Natural killer cell (primary cell): Measurements from ENCODE around the gene MAPK11. TPM values are rescaled to one million over a fixed set of nuclear protein-coding genes. Genes with fewer than 3 reads are reported as not detected.

Source experiments
- ATAC-seq, 3 donors: fragments of 150-1000 bp in 2 of 3; fragments of 200-7000 bp in 1 of 3; cut with Tn5 transposase; 1 replicate in 1 of 3; 2 replicates in 2 of 3; pipeline ENCODE4 v1.10.0; 2021; ENCODE audit warnings: mild to moderate bottlenecking in 2 of 3, moderate library complexity in 2 of 3
- DNase-seq, 2 donors: peaks; one replicate each; pipeline versions ENCODE4 v3.0.0 to v3.0.0-alpha.2; 2013 to 2021; ENCODE audit warnings: mixed read lengths in 1 of 2
- H3K27ac ChIP-seq: one replicate; pipeline ENCODE4 v1.5.1; 2013; ENCODE audit warnings: mild to moderate bottlenecking, low read length
- H3K27me3 ChIP-seq: one replicate; pipeline ENCODE4 v1.6.1; 2013; ENCODE audit warnings: low read length; ENCODE audit not compliant: control insufficient read depth, insufficient read depth
- H3K36me3 ChIP-seq: one replicate; pipeline ENCODE4 v1.6.1; 2013; ENCODE audit warnings: low read length; ENCODE audit not compliant: control insufficient read depth, insufficient read depth
- H3K4me1 ChIP-seq: one replicate; pipeline ENCODE4 v1.6.1; 2013; ENCODE audit warnings: low read length; ENCODE audit not compliant: control insufficient read depth, insufficient read depth
- H3K4me3 ChIP-seq: one replicate; pipeline ENCODE4 v1.5.1; 2013; ENCODE audit warnings: low read length
- H3K9me3 ChIP-seq: one replicate; pipeline ENCODE4 v1.6.1; 2013; ENCODE audit warnings: low read length; ENCODE audit not compliant: control insufficient read depth, insufficient read depth
- H3K27ac Mint-ChIP-seq, 2 donors: one replicate each; pipeline ENCODE4 v1.8.0; 2022; ENCODE audit warnings: mild to moderate bottlenecking in 2 of 2, mixed read lengths in 2 of 2, moderate library complexity in 1 of 2
- H3K27me3 Mint-ChIP-seq, 2 donors: one replicate each; pipeline ENCODE4 v1.8.0; 2022; ENCODE audit warnings: low read depth in 2 of 2, mixed read lengths in 2 of 2
- H3K36me3 Mint-ChIP-seq: one replicate; pipeline ENCODE4 v1.8.0; 2022; ENCODE audit warnings: mixed read lengths
- H3K4me1 Mint-ChIP-seq, 2 donors: one replicate each; pipeline ENCODE4 v1.8.0; 2022; ENCODE audit warnings: mixed read lengths in 2 of 2
- H3K4me3 Mint-ChIP-seq: one replicate; pipeline ENCODE4 v1.8.0; 2022; ENCODE audit warnings: mild to moderate bottlenecking, moderate library complexity, mixed read lengths
- H3K9me3 Mint-ChIP-seq, 2 donors: one replicate each; pipeline ENCODE4 v1.8.0; 2022; ENCODE audit warnings: mixed read lengths in 2 of 2
- CTCF ChIP-seq: fragments of 200-600 bp; IDR thresholded peaks from one replicate; pipeline ENCODE4 v1.8.0; 2022; ENCODE audit warnings: antibody characterized with exemption
- WGBS: methylation state at CpG from one replicate; pipeline ENCODE4 v1.1.7; 2013; ENCODE audit warnings: missing lambda C conversion rate; ENCODE audit not compliant: insufficient coverage; 5-methylcytosine and 5-hydroxymethylcytosine counted together
- intact Hi-C: fragments of 100-400 bp; cut with micrococcal nuclease; formaldehyde crosslinking; loops from one replicate; pipeline ENCODE4 v1.14.2; 2022
- total RNA-seq, 4 donors: library from RNA; stranded (reverse); fragments of 120-200 nt in 1 of 4; gene quantifications; one replicate each; pipeline versions ENCODE4 v1.2.3 to v1.2.4, GENCODE V29; 2013 to 2022

Gene MAPK11
- total RNA-seq, 3 donors from 2014 or later (not counting 1 experiment from before 2014, with no cell fraction given): 2.2 to 3.1 (median 2.2) TPM

- H3K27ac ChIP-seq: no peak overlapping the region
- Mint-ChIP-seq H3K36me3 (no peaks in the 10 kb centered on the region), H3K27me3 (peaks cover 6 to 7% of the 10 kb centered on the region in 2 donors), H3K4me1 (peaks cover 4 to 16% of the 10 kb centered on the region in 2 donors), H3K27ac (no peak overlapping the region), H3K9me3 (no peaks in the 10 kb centered on the region), H3K4me3 (no peak overlapping the region)
- H3K36me3 ChIP-seq: no peaks in the 10 kb centered on the region
- H3K4me1 ChIP-seq: peaks cover 33% of the 10 kb centered on the region
- under 1% methylated on average over 41 of the region's 45 CpGs for WGBS
- H3K9me3 ChIP-seq: no peaks in the 10 kb centered on the region
- ATAC-seq (peak in 2 of 3 donors; percentile 8 to 11), DNase-seq (peak in 1 of 2 donors; percentile 73)
- intact Hi-C loops: loop anchor here (5.0 to 10.0 kb wide), 2 partner anchors 71 to 223 kb away; partner anchors contain the start of gene PPP6R2
- H3K27me3 ChIP-seq: peaks cover 6% of the 10 kb centered on the region
- no peak overlapping the region for H3K4me3 ChIP-seq
- no peak for TF ChIP-seq CTCF
Observed at GRCh38 chr22:50271519-50271970, 1.4 kb upstream of the MAPK11 start.

GRCh38 chr22:50270666-50271394 is 650 bp upstream of the MAPK11 start:
- WGBS: under 1% methylated on average over 53 of the region's 53 CpGs
- no peak overlapping the region for H3K27ac Mint-ChIP-seq
- no peaks in the 10 kb centered on the region for H3K9me3 ChIP-seq
- peaks cover 6% of the 10 kb centered on the region for H3K27me3 ChIP-seq
- no peaks in the 10 kb centered on the region for H3K36me3 Mint-ChIP-seq
- H3K27me3 Mint-ChIP-seq: peaks cover 6 to 7% of the 10 kb centered on the region in 2 donors
- ATAC-seq (peak; percentile 75 to 81 (median 75)), DNase-seq (peak; percentile 72 to 84)
- H3K4me3 Mint-ChIP-seq: peak overlapping the region; percentile 77
- intact Hi-C loops: loop anchor here (5.0 to 10.0 kb wide), 2 partner anchors 71 to 224 kb away; partner anchors contain the start of gene PPP6R2
- H3K4me1 Mint-ChIP-seq: peaks cover 4 to 16% of the 10 kb centered on the region in 2 donors
- peaks cover 33% of the 10 kb centered on the region for H3K4me1 ChIP-seq
- H3K4me3 ChIP-seq: peak overlapping the region; percentile 46
- no peak overlapping the region for H3K27ac ChIP-seq
- H3K9me3 Mint-ChIP-seq: no peaks in the 10 kb centered on the region
- no peaks in the 10 kb centered on the region for H3K36me3 ChIP-seq
- TF ChIP-seq CTCF: no peak

GRCh38 chr22:50269573-50269969 is 609 bp downstream of the MAPK11 start:
- 5% methylated on average over 18 of the region's 18 CpGs for WGBS
- peaks cover 6% of the 10 kb centered on the region for H3K27me3 ChIP-seq
- H3K9me3 Mint-ChIP-seq: no peaks in the 10 kb centered on the region
- H3K9me3 ChIP-seq: no peaks in the 10 kb centered on the region
- no peak for DNase-seq
- ATAC-seq: no peak
- intact Hi-C loops: no loop called here
- H3K4me1 Mint-ChIP-seq: peaks cover 4 to 16% of the 10 kb centered on the region in 2 donors
- no peak for TF ChIP-seq CTCF
- no peak overlapping the region for H3K27ac ChIP-seq
- H3K36me3 ChIP-seq: no peaks in the 10 kb centered on the region
- H3K27ac Mint-ChIP-seq: no peak overlapping the region
- peaks cover 6 to 10% of the 10 kb centered on the region in 2 donors for H3K27me3 Mint-ChIP-seq
- H3K36me3 Mint-ChIP-seq: no peaks in the 10 kb centered on the region
- H3K4me3 Mint-ChIP-seq: peak overlapping the region; percentile 67
- peak overlapping the region; percentile 20 for H3K4me3 ChIP-seq
- H3K4me1 ChIP-seq: peaks cover 33% of the 10 kb centered on the region
